ENCODE measurements around the gene TSSC4. TPM values are rescaled to one million over a fixed set of nuclear protein-coding genes. Genes with fewer than 3 reads are reported as not detected.
A peak's percentile ranks its signal among the peaks of the same experiment; 100 is the strongest.

TSSC4 gene
- total and polyA plus RNA-seq, 2 of the 13 experiments (the other 11 are each of a cell fraction or from before 2014, with no cell fraction given): 16.2 to 58.6 TPM

- TF ChIP-seq MLXIP (CRISPR knock-in tag; IDR thresholded peaks at IDR 0.05; ENCODE audit: borderline replicate concordance) (no peak), THRA (CRISPR knock-in tag; IDR thresholded peaks at IDR 0.05; ENCODE audit: borderline replicate concordance) (no peak), SNAPC2 (CRISPR knock-in tag; IDR thresholded peaks at IDR 0.05) (no peak), ZNF800 (CRISPR knock-in tag; IDR thresholded peaks at IDR 0.05) (0 out of 2 replicates have a peak, but pooled peaks have one; percentile 53), NPAS2 (CRISPR knock-in tag; IDR thresholded peaks at IDR 0.05; ENCODE audit: borderline replicate concordance) (no peak), SUZ12 (IDR thresholded peaks at IDR 0.05; ENCODE audit: low read depth, low read length) (no peak), ZNF83 (CRISPR knock-in tag; IDR thresholded peaks at IDR 0.05; ENCODE audit: borderline replicate concordance) (no peak), ZNF552 (CRISPR knock-in tag; IDR thresholded peaks at IDR 0.05; ENCODE audit: borderline replicate concordance) (no peak), ZFYVE20 (CRISPR knock-in tag; IDR thresholded peaks at IDR 0.05; ENCODE audit: borderline replicate concordance, low read depth) (no peak), ZNF460 (CRISPR knock-in tag; IDR thresholded peaks at IDR 0.05; ENCODE audit: borderline replicate concordance) (no peak), ZNF784 (CRISPR knock-in tag; IDR thresholded peaks at IDR 0.05; ENCODE audit: borderline replicate concordance) (no peak), ZMYM2 (CRISPR knock-in tag; IDR thresholded peaks at IDR 0.05) (no peak), SNAPC4 (CRISPR knock-in tag; IDR thresholded peaks at IDR 0.05) (no peak), GATA4 (IDR thresholded peaks at IDR 0.05; ENCODE audit: borderline replicate concordance, low read depth) (no peak), ZNF263 (CRISPR knock-in tag; IDR thresholded peaks at IDR 0.05) (peak; percentile 88), FOSL2 (CRISPR knock-in tag; IDR thresholded peaks at IDR 0.05) (no peak)
Observed at GRCh38 chr11:2420502-2421225, 20.1 kb downstream of the TSSC4 start (continued).

All from HepG2 (cell line).